Measurements from ENCODE around the gene DCP2. TPM values are rescaled to one million over a fixed set of nuclear protein-coding genes. Genes with fewer than 3 reads are reported as not detected.

Gene DCP2
- polyA plus RNA-seq, 1 donor from 2014 or later, result 26.2 TPM

DNA sequence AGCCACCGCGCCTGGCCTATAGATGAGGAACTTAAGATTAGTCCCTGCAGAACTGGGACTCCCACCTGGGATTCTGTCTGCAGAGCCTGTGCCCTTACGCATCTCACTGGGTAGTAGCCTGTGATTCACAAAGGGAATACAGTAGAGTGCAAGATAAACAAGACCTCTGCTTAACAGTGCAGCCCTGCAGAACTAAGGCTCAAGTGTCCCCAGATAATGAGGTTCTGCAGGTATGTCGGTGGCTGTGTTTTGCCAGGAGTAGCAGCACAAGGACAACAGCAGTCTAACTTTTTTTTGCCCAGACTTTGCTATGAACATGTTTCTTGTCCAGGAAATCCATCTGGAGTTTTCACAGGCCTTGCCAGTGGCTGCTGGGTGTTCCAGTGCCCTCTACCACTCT lies 59.7 kb downstream of the DCP2 start:
- H3K4me3 ChIP-seq (ENCODE audit: low read length), result no peak overlapping the region
- no peaks in the 10 kb centered on the region for H3K36me3 ChIP-seq (ENCODE audit: insufficient read depth, low read length)
- no peaks in the 10 kb centered on the region for H3K79me2 ChIP-seq (replicated peaks; ENCODE audit: insufficient read depth, low read length)
- no peaks in the 10 kb centered on the region for H3K9me3 ChIP-seq (ENCODE audit: low read length)
- H3K9ac ChIP-seq (ENCODE audit: low read length), result no peak overlapping the region
- no peak for TF ChIP-seq SMC3 (conservative IDR thresholded peaks at IDR 0.05; ENCODE audit: poor library complexity)
- no peak for TF ChIP-seq RAD21 (conservative IDR thresholded peaks at IDR 0.05)
- no peak for TF ChIP-seq EP300 (conservative IDR thresholded peaks at IDR 0.05; ENCODE audit: poor library complexity, severe bottlenecking)
- no peak for TF ChIP-seq POLR2AphosphoS5 (IDR thresholded peaks at IDR 0.05)
- TF ChIP-seq, protein P1, sequence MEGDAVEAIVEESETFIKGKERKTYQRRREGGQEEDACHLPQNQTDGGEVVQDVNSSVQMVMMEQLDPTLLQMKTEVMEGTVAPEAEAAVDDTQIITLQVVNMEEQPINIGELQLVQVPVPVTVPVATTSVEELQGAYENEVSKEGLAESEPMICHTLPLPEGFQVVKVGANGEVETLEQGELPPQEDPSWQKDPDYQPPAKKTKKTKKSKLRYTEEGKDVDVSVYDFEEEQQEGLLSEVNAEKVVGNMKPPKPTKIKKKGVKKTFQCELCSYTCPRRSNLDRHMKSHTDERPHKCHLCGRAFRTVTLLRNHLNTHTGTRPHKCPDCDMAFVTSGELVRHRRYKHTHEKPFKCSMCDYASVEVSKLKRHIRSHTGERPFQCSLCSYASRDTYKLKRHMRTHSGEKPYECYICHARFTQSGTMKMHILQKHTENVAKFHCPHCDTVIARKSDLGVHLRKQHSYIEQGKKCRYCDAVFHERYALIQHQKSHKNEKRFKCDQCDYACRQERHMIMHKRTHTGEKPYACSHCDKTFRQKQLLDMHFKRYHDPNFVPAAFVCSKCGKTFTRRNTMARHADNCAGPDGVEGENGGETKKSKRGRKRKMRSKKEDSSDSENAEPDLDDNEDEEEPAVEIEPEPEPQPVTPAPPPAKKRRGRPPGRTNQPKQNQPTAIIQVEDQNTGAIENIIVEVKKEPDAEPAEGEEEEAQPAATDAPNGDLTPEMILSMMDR (IDR thresholded peaks at IDR 0.05; ENCODE audit: poor library complexity, severe bottlenecking), result no peak
- no peak for TF ChIP-seq REST (IDR thresholded peaks at IDR 0.05; ENCODE audit: borderline replicate concordance)
- TF ChIP-seq TAF1 (IDR thresholded peaks at IDR 0.05; ENCODE audit: low read depth), result no peak
- no peak for TF ChIP-seq EZH2 (IDR thresholded peaks at IDR 0.05; ENCODE audit: borderline replicate concordance, insufficient read depth, low read length, poor library complexity, severe bottlenecking)
- no peak for TF ChIP-seq MXI1 (conservative IDR thresholded peaks at IDR 0.05; ENCODE audit: poor library complexity, severe bottlenecking)
- no peaks in the 10 kb centered on the region for H3F3A ChIP-seq (ENCODE audit: insufficient read depth, low read length, poor library complexity, severe bottlenecking)
- H4K20me1 ChIP-seq (ENCODE audit: insufficient read depth), result no peaks in the 10 kb centered on the region
- no peak overlapping the region for H2AFZ ChIP-seq (ENCODE audit: low read depth, low read length)
- H3K27me3 ChIP-seq (ENCODE audit: insufficient read depth, low read depth, low read length), result no peaks in the 10 kb centered on the region
- H3K27ac ChIP-seq (ENCODE audit: low read length), result no peak overlapping the region
- H3K9me2 ChIP-seq (ENCODE audit: insufficient read depth, low read length), result no peaks in the 10 kb centered on the region
- H3K4me2 ChIP-seq (ENCODE audit: low read length), result no peak overlapping the region

- TF ChIP-seq RAD21 (conservative IDR thresholded peaks at IDR 0.05) (no peak), SMC3 (conservative IDR thresholded peaks at IDR 0.05; ENCODE audit: poor library complexity) (no peak), TAF1 (IDR thresholded peaks at IDR 0.05; ENCODE audit: low read depth) (no peak), REST (IDR thresholded peaks at IDR 0.05; ENCODE audit: borderline replicate concordance) (no peak), MXI1 (conservative IDR thresholded peaks at IDR 0.05; ENCODE audit: poor library complexity, severe bottlenecking) (no peak), POLR2AphosphoS5 (IDR thresholded peaks at IDR 0.05) (no peak)
- TF ChIP-seq, protein P1 (IDR thresholded peaks at IDR 0.05; ENCODE audit: poor library complexity, severe bottlenecking), result no peak
- Histone ChIP-seq H3K4me3 (ENCODE audit: low read length) (no peak overlapping the region), H3K9me3 (ENCODE audit: low read length) (no peaks in the 10 kb centered on the region), H4K20me1 (ENCODE audit: insufficient read depth) (no peaks in the 10 kb centered on the region), H2AFZ (ENCODE audit: low read depth, low read length) (no peak overlapping the region), H3K27ac (ENCODE audit: low read length) (no peak overlapping the region), H3K27me3 (ENCODE audit: insufficient read depth, low read depth, low read length) (no peaks in the 10 kb centered on the region), H3K79me2 (replicated peaks; ENCODE audit: insufficient read depth, low read length) (no peaks in the 10 kb centered on the region), H3F3A (ENCODE audit: insufficient read depth, low read length, poor library complexity, severe bottlenecking) (no peaks in the 10 kb centered on the region), H3K4me2 (ENCODE audit: low read length) (no peak overlapping the region), H3K36me3 (ENCODE audit: insufficient read depth, low read length) (no peaks in the 10 kb centered on the region), H3K9ac (ENCODE audit: low read length) (no peak overlapping the region), H3K9me2 (ENCODE audit: insufficient read depth, low read length) (no peaks in the 10 kb centered on the region)
Measured at GRCh38 chr5:113036826-113037225, 60.2 kb downstream of the DCP2 start.

All from neural cell (in vitro differentiated cells).